GM23338 (cell line): Measurements from ENCODE around the gene ZNF438. TPM values are rescaled to one million over a fixed set of nuclear protein-coding genes. Genes with fewer than 3 reads are reported as not detected.

ENCODE experiments used
- ATAC-seq: fragments of 200-7000 bp; cut with Tn5 transposase; 3 replicates; pipeline ENCODE4 v1.9.1; 2020
- DNase-seq: peaks from one replicate; pipeline ENCODE4 v3.0.0-alpha.2; 2015; ENCODE audit warnings: low spot score
- H2AFZ ChIP-seq: fragments of 200-600 bp; sonication (generic); 2 replicates; pipeline ENCODE4 v1.8.0; 2016; ENCODE audit warnings: antibody characterized with exemption, mild to moderate bottlenecking, moderate library complexity
- H3F3A ChIP-seq: fragments of 200-600 bp; sonication (generic); replicated peaks from 2 replicates; pipeline ENCODE4 v1.8.0; 2017; ENCODE audit warnings: antibody characterized with exemption, mixed run types, low read depth
- H3K27ac ChIP-seq: fragments of 200-600 bp; sonication (generic); 2 replicates; pipeline ENCODE4 v1.6.1; 2016; ENCODE audit warnings: low read depth
- H3K27me3 ChIP-seq: fragments of 200-600 bp; sonication (generic); 2 replicates; pipeline ENCODE4 v1.8.0; 2016; ENCODE audit warnings: mild to moderate bottlenecking, mixed run types, moderate library complexity; ENCODE audit not compliant: insufficient read depth
- H3K36me3 ChIP-seq: fragments of 200-600 bp; sonication (generic); 2 replicates; pipeline ENCODE4 v1.8.0; 2016; ENCODE audit warnings: mild to moderate bottlenecking; ENCODE audit not compliant: insufficient read depth
- H3K4me1 ChIP-seq: fragments of 200-600 bp; sonication (generic); 2 replicates; pipeline ENCODE4 v1.8.0; 2016; ENCODE audit warnings: mild to moderate bottlenecking, moderate library complexity; ENCODE audit not compliant: insufficient read depth
- H3K4me2 ChIP-seq: fragments of 200-600 bp; sonication (generic); 2 replicates; pipeline ENCODE4 v1.7.1; 2017; ENCODE audit warnings: mixed run types
- H3K4me3 ChIP-seq: fragments of 200-600 bp; sonication (generic); 2 replicates; pipeline ENCODE4 v1.6.1; 2016; ENCODE audit warnings: mixed run types
- H3K79me2 ChIP-seq: fragments of 200-600 bp; sonication (generic); replicated peaks from 2 replicates; pipeline ENCODE4 v1.8.0; 2017; ENCODE audit warnings: mild to moderate bottlenecking; ENCODE audit not compliant: insufficient read depth
- H3K9me2 ChIP-seq: fragments of 200-600 bp; sonication (generic); 2 replicates; pipeline ENCODE4 v1.8.0; 2017; ENCODE audit not compliant: insufficient read depth
- H4K20me1 ChIP-seq: fragments of 200-600 bp; sonication (generic); replicated peaks from 2 replicates; pipeline ENCODE4 v1.8.0; 2017; ENCODE audit warnings: mild to moderate bottlenecking; ENCODE audit not compliant: insufficient read depth
- H3K27ac Mint-ChIP-seq: 2 replicates; pipeline ENCODE4 v1.8.0; 2020; ENCODE audit warnings: inconsistent platforms, mild to moderate bottlenecking, moderate library complexity, mixed read lengths
- H3K27me3 Mint-ChIP-seq: 3 replicates; pipeline ENCODE4 v1.8.0; 2022; ENCODE audit warnings: low read depth, mild to moderate bottlenecking, moderate library complexity, mixed read lengths, inconsistent platforms; ENCODE audit not compliant: insufficient read depth, poor library complexity
- H3K36me3 Mint-ChIP-seq: 3 replicates; pipeline ENCODE4 v1.8.0; 2021; ENCODE audit warnings: low read depth, mild to moderate bottlenecking, inconsistent platforms, moderate library complexity, mixed read lengths
- H3K4me1 Mint-ChIP-seq: 3 replicates; pipeline ENCODE4 v1.8.0; 2020; ENCODE audit warnings: mild to moderate bottlenecking, inconsistent platforms, mixed read lengths
- H3K4me3 Mint-ChIP-seq: 3 replicates; pipeline ENCODE4 v1.8.0; 2021; ENCODE audit warnings: moderate library complexity, mild to moderate bottlenecking, inconsistent platforms, mixed read lengths
- H3K9me3 Mint-ChIP-seq: 3 replicates; pipeline ENCODE4 v1.8.0; 2020; ENCODE audit warnings: moderate library complexity, mild to moderate bottlenecking, inconsistent platforms, mixed read lengths
- CREB1 ChIP-seq: fragments of 250-450 bp; sonication (Bioruptor Pico); IDR thresholded peaks from 2 replicates; pipeline ENCODE4 v1.5.0; 2020; ENCODE audit warnings: low read depth, mild to moderate bottlenecking, moderate library complexity
- CTCF ChIP-seq, 2 experiments: fragments of 200-600 bp in 1 of 2; sonication (generic) in 1 of 2; conservative IDR thresholded peaks; 2 replicates each; pipeline versions ENCODE4 v1.5.1 to v1.6.1; 2016 to 2017; ENCODE audit warnings: antibody characterized with exemption in 2 of 2, low read depth in 2 of 2, mild to moderate bottlenecking in 2 of 2, moderate library complexity in 1 of 2
- ETS1 ChIP-seq: IDR thresholded peaks from 2 replicates; pipeline ENCODE4 v1.6.1; 2016; ENCODE audit warnings: antibody characterized with exemption
- EZH2 ChIP-seq: fragments of 200-600 bp; sonication (generic); IDR thresholded peaks from one replicate; pipeline ENCODE4 v1.8.0; 2017; ENCODE audit warnings: antibody characterized with exemption, mild to moderate bottlenecking, low read depth; ENCODE audit not compliant: unreplicated experiment
- EZH2phosphoT487 ChIP-seq: fragments of 200-600 bp; sonication (generic); IDR thresholded peaks from one replicate; pipeline ENCODE4 v1.8.1; 2018; ENCODE audit warnings: antibody characterized with exemption; ENCODE audit not compliant: unreplicated experiment
- JUNB ChIP-seq: IDR thresholded peaks from one replicate; pipeline ENCODE4 v1.6.1; 2016; ENCODE audit warnings: antibody characterized with exemption; ENCODE audit not compliant: unreplicated experiment
- NANOG ChIP-seq: IDR thresholded peaks from 2 replicates; pipeline ENCODE4 v1.6.1; 2016; ENCODE audit warnings: antibody characterized with exemption, borderline replicate concordance
- POLR2AphosphoS5 ChIP-seq: IDR thresholded peaks from 2 replicates; pipeline ENCODE4 v1.6.1; 2016; ENCODE audit warnings: antibody characterized with exemption, low read depth
- REST ChIP-seq: IDR thresholded peaks from one replicate; pipeline ENCODE4 v1.6.1; 2018; ENCODE audit warnings: antibody characterized with exemption; ENCODE audit not compliant: unreplicated experiment
- STAT1 ChIP-seq: IDR thresholded peaks from one replicate; pipeline ENCODE4 v1.6.1; 2016; ENCODE audit warnings: antibody characterized with exemption; ENCODE audit not compliant: unreplicated experiment
- ZNF114 ChIP-seq: fragments of 250-450 bp; sonication (Bioruptor Pico); IDR thresholded peaks from 2 replicates; pipeline ENCODE4 v1.5.0; 2020; ENCODE audit warnings: mild to moderate bottlenecking, moderate library complexity
- ZNF331 ChIP-seq: fragments of 250-450 bp; sonication (Bioruptor Pico); IDR thresholded peaks from 2 replicates; pipeline ENCODE4 v1.5.0; 2020; ENCODE audit warnings: low read depth, mild to moderate bottlenecking, moderate library complexity
- ZNF462 ChIP-seq: fragments of 250-450 bp; sonication (Bioruptor Pico); IDR thresholded peaks from 2 replicates; pipeline ENCODE4 v1.5.0; 2020; ENCODE audit warnings: mild to moderate bottlenecking, moderate library complexity
- polyA plus RNA-seq: library from polyadenylated mRNA; unstranded; fragments of >200 nt; fragmentation: Nextera tagmentation; extraction: Ambion mirVana; gene quantifications from 2 replicates; pipeline ENCODE4 v1.2.1, GENCODE V29; 2016
- total RNA-seq: library from RNA; depleted of rRNA; stranded (reverse); fragments of >200 nt; shearing (Covaris generic); gene quantifications from 2 replicates; pipeline ENCODE4 v1.2.3, GENCODE V29; 2014

ZNF438 gene
- total and polyA plus RNA-seq, 2 experiments from 2014 or later, result 0.91 to 0.94 TPM

GRCh38 chr10:30834651-30835050 is 197.0 kb downstream of the ZNF438 start:
- Histone ChIP-seq H3K36me3 (no peaks in the 10 kb centered on the region), H3F3A (no peaks in the 10 kb centered on the region), H4K20me1 (no peaks in the 10 kb centered on the region), H3K9me2 (no peaks in the 10 kb centered on the region), H3K79me2 (no peaks in the 10 kb centered on the region), H3K27me3 (no peaks in the 10 kb centered on the region), H3K4me3 (no peak overlapping the region), H3K4me1 (peaks cover 8% of the 10 kb centered on the region), H3K4me2 (no peak overlapping the region), H2AFZ (no peak overlapping the region), H3K27ac (no peak overlapping the region)
- no peaks in the 10 kb centered on the region for H3K27me3 Mint-ChIP-seq
- no peak overlapping the region for H3K27ac Mint-ChIP-seq
- TF ChIP-seq JUNB (no peak), EZH2phosphoT487 (no peak), ZNF462 (CRISPR knock-in tag) (no peak), POLR2AphosphoS5 (no peak), CREB1 (CRISPR knock-in tag) (no peak), ZNF114 (no peak), ETS1 (no peak), EZH2 (no peak), NANOG (no peak), ZNF331 (no peak), STAT1 (no peak), CTCF (conservative IDR thresholded peaks at IDR 0.05; ENCODE audit: low read depth in 2 of 2) (no peak), REST (no peak)
- no peaks in the 10 kb centered on the region for H3K36me3 Mint-ChIP-seq
- ATAC-seq (no peak), DNase-seq (no peak)
- H3K4me3 Mint-ChIP-seq, result no peak overlapping the region
- peaks cover 38% of the 10 kb centered on the region for H3K4me1 Mint-ChIP-seq
- no peaks in the 10 kb centered on the region for H3K9me3 Mint-ChIP-seq
